Islet precursor cell (in vitro differentiated cells): Measurements from ENCODE around the gene GNAS.

Experiments used
- DNase-seq: peaks from one replicate; pipeline ENCODE4 v3.0.0-alpha.2; 2018

Gene GNAS

DNA sequence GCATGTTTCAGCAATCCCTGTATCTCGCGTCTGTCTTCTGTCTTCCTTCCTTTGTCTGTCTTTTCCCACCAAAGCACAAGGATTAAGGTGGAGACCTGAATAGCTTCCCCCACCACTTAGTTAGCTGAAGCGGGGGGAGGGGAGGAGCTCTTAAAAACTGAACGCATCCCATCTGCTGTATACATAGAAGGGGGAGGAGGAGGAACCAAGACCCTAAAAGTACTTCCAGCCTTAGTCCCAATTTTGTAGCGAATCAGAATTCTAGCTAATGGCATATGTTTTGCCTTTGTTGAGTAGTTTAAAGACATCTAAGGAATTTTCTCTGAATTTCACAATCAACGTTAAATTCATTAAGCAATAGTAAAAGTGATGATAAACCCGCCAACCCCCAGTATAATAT is 47.9 kb downstream of the GNAS start:
- no peak for DNase-seq

DNA sequence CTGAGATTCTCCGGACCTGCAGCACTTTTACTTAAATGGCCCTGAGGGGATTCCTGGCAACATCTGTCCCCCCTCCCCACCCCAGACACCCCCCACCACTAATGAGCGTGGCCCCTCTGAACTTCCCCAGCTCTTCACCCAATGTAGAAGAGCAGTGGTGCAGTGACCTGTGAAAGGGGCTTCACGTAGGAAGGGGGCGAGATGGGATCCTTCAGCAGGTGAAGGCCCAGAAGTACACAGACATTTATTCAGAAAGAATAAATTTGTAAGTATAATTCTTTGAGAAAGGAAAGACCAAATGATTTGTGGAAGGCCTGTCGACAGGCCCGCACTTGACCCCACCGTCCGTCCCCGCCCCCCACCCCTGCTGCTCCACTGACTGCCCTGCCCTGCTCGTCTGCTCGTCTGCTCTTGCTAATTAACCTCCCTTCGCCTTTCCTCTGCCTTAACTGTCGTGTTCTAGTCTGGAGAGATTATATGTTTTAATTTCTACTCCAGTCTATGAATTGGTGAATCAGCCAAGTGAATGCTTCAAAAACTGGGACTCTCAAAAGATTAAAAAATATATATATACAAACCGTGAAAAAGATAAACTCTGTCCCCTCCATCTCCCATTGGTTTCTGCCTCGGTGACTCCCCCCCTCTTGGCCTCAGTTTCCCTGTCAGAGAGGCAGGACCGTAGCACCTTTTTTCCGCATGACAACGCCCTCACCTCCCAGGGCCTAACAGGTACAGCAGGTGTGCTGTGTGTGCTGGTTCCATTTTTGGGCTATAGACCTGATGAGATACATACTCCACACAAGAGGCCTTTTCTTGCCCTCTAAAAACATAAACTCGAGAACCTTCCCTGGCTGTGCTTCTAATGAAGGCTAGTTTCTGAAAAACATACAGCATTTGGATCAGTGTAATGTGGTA is 49.2 kb downstream of the GNAS start:
- no peak for DNase-seq

DNA sequence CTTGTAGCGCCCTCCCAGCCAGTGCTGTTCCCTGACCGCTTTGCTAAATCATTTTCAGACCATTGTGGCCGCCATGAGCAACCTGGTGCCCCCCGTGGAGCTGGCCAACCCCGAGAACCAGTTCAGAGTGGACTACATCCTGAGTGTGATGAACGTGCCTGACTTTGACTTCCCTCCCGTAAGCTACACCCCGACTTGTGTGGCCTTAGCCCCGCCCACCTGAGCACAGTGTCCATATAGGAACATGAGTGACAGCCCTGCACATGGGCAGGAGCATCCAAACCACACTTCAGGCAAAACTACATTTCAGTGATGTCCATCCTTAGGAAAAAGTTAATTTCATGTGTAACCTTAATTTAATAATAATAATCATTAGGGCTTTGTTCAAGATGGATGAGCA is 51.1 kb downstream of the GNAS start:
- DNase-seq = no peak

DNA sequence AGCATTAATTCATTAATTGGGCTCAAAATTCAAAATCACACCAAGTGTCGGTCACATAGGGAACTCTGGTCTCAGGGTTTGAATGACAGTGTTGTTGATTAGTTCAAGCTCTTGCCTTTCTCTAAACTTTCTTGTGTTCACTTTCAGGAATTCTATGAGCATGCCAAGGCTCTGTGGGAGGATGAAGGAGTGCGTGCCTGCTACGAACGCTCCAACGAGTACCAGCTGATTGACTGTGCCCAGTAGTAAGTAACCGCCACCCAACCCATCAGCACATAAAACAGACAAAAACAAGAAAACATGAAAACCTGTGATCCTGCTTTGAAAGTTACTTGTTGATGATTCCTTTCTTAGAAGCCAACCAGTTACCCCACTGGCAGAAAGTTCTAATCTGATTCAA is 52.7 kb downstream of the GNAS start:
- no peak for DNase-seq

DNA sequence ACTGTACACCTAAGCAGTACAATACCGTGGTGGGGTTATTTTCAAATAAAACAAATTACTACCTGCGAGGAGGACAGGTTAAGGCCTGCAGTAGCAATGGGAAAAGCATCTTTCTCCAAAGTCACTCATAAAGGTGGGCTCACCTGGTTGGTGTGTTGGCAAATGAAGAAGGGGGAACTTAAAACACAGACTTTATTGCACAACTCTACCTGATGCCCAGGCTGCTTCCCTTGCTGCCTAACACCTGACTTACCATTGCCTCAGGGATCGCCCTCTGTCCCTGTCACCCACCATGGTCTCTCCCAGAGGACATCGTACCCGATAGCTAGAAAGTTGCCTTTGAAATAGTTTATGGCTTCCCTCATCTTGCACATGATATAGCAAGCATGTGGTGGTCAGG is 53.6 kb downstream of the GNAS start:
- no peak for DNase-seq

DNA sequence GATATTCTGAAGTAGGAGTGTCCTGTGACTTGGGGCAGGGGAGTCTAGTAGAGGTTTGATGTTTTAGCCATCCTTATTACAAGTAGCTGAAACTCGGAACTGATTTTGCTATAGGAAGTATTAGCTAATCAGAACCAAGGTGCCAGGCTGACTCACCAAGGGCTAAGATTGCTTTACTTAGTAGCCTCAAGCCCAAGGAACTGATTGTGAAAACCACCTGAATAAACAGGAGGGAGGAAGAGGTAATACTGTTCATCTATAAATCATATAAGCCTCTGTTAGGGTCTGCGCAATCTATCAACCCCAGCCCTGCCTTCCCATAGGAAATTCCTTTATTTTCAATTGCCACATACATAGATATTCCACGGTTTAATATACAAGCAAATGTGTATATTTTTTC is 54.4 kb downstream of the GNAS start:
- no peak for DNase-seq

DNA sequence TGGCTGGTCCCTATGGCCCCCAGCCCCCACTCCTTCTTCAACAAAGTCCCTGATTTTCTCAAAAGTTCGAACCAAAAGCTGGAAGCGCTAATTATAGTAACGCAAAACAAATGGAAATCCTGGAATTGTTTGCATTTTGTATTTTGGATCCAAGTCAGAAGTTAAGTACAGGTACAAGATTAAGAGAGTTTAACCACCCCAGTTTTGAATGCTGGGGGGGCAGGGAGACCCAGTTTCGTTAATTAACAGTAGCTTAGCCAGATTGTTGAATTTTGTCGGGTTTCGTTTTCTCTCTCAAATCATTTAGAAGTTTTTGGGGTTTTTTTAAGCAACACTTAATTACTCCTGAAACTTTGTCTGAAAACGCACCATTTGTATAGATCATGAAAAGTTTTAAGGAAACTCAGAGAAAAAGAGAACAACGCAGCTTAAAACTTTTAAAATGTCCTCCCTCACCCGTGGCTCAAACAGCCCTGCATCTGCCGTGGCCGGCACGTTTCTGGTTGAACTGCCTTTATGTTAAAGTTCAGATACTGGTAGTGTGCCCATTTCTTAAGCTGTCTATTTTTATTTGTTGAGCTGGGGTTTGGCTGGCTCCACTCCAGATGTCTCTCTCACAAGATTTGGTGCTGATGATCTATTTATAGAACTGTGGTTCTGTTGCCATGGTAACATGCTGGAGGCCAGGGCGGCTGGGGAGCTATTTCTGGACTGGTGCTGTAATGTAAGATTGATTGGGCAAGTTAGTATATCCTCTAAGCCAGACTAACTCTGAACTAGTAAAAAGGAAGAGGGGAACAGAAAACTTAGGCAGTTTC is 55.0 kb downstream of the GNAS start:
- DNase-seq = peak; percentile 66

DNA sequence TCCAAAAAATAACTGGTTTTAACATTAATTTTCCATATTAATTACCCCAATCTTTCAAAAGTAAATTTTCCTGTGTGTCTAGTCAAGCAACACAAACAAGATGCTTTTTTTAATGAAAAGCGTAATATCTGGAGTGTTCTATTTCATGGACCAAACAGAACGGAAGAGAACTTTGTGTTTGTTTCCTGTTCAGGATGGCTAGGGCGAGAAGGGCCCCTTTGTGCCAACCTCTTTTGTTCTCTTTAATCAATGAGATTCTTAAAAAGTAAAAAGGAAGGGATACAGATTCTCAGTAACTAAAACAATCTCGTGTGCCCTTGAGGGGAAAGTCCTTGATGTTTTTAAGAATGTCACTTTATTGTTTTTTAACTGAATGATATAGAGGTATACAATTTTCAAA is 55.7 kb downstream of the GNAS start:
- no peak for DNase-seq

DNA sequence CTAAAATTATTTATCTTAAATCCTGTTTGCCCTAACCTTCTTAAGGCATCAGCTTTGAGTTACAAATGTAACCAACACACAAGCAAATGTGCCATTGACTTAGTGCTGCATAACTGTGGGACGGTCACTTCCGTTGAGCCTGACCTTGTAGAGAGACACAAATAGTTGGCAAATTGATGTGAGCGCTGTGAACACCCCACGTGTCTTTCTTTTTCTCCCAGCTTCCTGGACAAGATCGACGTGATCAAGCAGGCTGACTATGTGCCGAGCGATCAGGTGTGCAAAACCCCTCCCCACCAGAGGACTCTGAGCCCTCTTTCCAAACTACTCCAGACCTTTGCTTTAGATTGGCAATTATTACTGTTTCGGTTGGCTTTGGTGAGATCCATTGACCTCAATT is 56.4 kb downstream of the GNAS start:
- DNase-seq = no peak

DNA sequence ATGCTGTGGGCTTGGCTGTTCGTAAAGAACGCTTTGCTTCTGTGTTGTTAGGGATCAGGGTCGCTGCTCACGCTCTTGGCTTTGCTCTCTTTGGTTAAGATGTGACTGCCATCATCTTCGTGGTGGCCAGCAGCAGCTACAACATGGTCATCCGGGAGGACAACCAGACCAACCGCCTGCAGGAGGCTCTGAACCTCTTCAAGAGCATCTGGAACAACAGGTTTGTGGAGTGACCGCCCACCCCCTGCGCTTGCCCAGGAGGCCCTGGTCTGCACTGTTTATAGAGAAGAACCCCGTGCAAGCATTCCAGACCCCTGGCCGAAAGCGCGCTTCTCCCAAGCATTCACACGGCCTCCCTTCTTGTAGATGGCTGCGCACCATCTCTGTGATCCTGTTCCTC is 57.1 kb downstream of the GNAS start:
- no peak for DNase-seq

DNA sequence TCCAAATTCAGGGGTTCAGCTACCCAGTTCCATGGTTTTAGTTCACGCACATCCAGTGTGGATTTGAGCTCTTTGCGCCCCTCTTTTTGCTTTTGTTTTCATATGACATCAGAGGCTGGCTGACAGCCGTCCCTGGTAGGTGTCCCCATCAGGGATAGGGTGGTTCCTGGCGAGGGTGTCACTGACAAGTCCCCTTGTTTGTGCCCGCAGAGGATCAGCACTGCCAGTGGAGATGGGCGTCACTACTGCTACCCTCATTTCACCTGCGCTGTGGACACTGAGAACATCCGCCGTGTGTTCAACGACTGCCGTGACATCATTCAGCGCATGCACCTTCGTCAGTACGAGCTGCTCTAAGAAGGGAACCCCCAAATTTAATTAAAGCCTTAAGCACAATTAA is 58.0 kb downstream of the GNAS start:
- DNase-seq = no peak

DNA sequence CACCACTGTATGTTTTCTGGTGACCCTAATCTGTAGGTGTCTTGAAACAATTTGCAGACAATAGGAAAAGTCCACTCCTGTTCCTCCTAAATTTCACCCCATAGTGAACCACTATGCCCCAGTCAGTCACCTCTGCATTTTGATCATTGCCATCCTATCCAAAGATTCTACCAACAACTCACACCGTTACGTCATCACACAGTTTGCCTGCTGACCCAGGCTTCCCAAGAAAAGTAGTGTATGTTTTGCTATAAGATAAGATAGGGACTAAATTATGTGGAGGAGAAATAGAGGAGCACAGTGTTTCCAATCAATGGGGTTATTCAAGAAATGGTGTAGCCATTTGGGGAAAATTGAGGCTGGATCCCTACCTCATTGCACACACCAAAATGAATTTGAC is 58.8 kb downstream of the GNAS start:
- DNase-seq = no peak

DNA sequence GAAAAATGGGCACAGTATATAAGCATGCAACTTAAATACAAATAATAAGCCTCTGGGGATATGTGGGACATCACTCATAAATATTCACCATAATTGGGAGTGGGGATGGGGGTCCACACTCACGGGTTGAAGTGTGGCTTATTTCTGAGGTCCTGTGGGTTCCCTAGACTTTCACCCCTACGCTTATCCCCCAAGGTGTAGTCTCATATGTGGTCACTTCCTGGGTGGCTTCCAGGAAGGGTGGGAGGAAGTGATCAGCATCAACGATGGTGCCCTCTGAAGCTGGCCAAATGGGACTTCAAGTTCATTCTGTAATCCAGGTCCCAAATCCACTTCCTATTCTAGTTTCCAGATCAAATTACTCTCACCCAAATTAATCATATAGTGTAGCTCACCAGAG is 59.5 kb downstream of the GNAS start:
- DNase-seq = no peak

DNA sequence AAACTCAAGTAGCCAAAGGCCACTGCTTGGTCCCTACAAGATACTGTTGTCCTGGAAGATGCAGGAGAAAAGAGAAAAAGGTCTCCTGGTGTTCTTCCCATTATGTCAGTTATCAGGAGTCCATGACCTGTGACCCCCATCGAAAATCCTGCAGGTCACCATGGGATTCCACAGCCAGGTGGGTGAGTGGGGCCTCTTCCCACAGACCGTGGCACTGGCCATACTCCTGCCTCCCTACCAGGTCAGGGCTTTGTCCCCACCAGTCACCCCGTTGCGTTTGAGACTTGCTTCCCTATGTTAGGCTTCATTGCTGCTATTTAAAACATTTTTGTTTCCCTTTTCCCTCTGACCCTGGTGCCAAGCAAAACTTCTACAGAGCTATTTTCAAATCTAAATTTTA is 60.6 kb downstream of the GNAS start:
- DNase-seq = no peak

DNA sequence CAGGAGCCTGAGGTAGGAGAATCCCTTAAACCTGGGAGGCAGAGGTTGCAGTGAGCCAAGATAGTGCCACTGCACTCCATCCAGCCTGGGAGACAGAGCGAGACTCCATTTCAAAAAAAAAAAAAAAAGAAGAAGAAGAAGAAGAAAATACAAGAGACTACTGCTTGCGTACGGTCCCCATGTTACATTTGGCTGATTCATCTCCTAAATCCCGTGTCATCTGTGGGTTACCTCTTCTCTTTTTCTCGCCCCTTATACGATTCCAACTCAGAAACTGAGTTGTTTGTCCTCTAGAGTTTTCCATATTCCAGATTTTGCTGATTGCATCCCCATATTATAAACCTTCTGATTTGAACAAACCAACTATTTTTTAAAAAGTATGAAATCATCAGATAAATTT is 66.1 kb downstream of the GNAS start:
- DNase-seq = no peak

DNA sequence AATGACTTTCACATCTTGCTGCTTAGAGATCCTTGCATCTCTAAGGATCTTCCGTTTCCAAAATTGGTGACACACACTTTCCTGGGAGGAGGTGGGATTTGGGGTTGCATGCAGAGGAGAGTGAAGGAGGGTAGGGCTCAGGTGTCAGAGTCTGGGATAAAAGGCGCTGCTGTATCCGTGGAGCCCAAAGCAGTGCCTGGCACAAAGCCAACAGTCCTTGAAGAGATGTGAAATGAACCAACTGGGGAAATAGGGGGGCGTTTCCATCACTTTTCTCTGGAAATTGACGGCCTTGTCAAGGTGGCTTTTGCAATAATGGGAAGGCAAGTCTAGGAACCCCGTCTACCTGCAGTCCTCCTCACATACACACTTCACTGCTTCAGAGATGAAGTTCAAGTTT is 69.0 kb downstream of the GNAS start:
- no peak for DNase-seq

DNA sequence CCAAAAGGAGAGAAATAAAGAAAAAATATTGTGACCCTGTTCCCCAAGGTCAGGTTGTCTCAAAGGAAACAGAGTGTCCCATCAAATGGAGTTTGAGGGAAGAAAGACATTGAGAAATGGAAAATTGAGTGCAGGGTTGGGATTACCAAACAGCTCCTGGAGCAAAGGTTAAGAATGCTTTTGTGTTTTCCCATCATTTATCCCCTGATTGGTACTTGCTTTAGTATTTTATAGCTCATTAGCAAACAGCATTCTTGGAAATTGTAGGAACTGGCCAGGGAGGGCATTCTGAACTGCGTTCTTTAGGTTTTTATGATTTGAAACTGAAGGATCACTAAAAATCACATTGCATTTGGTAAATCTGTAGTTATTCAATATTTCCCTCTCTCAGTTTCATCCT is 69.5 kb downstream of the GNAS start:
- DNase-seq = no peak

DNA sequence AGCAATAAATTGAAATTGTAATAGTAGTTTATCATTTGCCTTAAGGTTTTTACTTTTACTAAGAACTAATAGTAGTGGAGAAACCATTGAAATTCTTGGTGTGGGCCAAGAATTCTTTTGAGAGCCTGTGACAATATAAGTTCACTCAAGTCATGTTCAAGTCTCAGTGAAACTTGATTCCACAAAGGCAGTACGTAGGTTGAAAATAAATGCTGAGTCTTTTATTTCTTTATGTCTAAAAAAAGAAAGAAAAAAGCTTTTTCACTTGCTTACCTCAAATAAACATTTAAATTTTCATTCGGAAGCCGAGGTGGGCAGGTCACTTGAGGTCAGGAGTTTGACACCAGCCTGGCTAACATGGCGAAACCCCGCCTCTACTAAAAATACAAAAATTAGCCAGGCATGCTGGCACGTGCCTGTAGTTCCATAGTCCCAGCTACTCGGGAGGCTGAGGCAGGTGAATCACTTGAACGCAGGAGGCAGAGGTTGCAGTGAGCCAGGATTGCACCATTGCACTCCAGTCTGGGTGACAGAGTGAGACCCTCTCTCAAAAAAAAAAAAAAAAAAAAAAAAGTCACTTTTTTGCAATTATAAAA is 70.7 kb downstream of the GNAS start:
- no peak for DNase-seq

DNA sequence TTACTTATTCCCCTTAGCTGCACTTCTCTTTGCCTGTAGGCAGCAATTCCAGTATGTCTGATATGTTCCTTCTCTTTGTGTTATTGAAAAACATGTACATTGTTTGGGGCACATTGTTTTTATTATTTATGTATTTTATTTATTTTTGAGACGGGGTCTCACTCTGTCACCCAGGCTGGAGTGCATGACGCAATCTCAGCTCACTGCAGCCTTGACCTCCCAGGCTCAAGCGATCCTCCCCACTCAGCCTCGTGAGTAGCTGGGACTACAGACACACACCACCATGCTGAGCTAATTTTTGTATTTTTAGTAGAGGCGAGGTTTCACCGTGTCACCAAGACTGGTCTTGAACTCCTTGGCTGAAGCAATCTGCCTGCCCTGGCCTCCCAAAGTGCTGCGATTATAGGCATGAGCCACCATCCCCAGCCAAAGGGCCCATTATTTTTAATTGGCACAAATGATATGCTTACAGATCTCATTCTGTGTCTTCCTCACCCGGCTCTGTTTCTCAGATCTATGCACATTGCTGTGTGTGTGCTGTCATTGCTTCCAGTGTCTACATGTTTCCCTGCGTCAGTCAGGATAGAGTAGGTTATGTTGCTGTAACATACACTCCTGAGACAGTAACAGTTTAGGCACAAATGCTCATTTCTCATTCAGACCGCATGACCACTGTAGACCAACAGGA is 74.4 kb downstream of the GNAS start:
- DNase-seq = no peak

DNA sequence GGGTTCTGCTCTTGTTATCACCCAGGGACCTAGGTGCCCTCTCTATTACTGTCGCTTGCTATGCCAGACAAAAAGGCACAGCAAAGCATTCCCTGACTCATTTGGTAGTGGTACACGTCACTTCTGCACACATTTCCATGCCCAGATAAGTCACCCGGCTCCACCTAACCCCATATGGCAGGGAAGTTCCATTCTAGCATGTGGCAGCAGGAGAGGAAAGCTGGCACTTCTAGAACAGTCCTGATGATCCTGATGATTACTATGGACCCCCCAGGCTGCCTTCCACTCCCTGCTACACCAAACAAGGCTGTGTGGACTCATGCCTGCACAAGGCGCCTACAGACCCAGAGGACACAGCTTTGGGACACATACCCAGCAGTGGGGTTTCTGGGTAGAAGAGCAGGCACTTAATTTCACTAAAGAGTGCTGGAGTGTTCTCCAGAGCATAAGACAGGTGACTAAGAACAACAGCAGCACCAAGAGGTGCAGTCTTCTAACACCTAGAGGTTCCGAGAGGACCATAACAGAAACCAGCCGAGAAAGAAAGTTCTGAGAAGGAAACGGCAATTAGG is 75.1 kb downstream of the GNAS start:
- DNase-seq = no peak

DNA sequence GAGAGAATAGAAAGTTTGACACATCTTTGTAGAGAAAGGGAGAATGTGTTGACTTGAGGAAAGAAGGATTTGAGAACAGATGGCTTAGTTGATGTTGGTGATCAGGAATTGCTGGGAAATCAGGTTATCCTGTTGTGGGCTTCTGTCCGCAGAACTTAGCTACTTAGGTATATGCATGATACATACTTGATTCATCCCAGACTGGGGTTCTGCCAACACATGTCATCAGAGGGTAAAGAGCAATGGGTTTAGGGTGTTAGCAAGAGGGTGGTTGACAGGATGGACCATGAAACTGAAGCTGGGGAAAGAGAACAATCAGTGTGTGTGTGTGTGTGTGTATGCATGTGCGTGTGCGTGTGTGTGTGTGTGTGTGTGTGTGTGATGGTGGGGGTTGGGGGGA is 78.0 kb downstream of the GNAS start:
- no peak for DNase-seq

DNA sequence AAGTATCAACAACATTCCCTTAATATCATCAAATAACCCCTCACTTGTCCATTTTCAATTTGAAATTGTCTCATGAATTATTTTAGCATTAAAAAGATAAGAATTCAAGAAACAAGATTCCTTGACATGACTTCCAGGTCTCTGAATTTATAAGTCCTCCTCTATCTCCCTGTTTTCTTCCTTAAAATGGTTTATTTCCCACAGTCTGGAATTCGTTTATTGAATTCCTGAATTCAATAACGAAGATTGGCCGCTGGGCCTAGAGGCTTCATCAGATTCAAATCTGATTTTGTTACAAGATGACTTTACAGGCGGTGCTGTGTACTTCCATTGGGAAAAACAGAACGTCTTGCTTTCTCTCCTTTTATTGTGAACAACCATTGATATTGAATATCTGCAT is 79.7 kb downstream of the GNAS start:
- DNase-seq = no peak

DNA sequence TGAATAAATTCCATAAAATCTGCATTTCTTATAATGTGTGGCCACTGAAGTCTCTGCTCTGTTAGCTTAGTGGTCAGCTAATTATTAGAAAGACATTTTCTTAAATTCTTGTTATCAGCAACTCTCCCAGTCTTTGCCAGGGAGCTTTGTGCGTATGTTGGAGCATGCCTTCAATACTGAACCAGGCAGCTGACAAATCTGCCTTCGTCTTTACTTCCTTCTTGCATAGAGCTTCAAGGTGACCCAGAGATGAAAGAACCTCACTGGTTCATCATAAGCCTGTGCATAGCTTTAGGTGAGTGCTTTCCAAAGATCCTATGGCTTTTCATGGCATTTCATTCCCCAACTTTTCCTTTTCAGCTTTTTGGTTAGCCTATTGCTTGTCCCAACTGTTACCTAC is 85.6 kb downstream of the GNAS start:
- no peak for DNase-seq
